Endodermal cell (in vitro differentiated cells): ENCODE measurements around the gene KIDINS220. TPM values are rescaled to one million over a fixed set of nuclear protein-coding genes. Genes with fewer than 3 reads are reported as not detected.
A peak's percentile ranks its signal among the peaks of the same experiment; 100 is the strongest.

Source experiments
- DNase-seq: peaks from one replicate; pipeline ENCODE4 v3.0.0-alpha.2; 2017
- H3K27ac ChIP-seq: 2 replicates; pipeline ENCODE4 v1.5.1; 2013; ENCODE audit warnings: mild to moderate bottlenecking, low read depth, low read length, moderate library complexity
- H3K27me3 ChIP-seq: 2 replicates; pipeline ENCODE4 v1.6.1; 2013; ENCODE audit warnings: mild to moderate bottlenecking, low read length, moderate library complexity; ENCODE audit not compliant: insufficient read depth, control insufficient read depth, poor library complexity, severe bottlenecking
- H3K36me3 ChIP-seq: 2 replicates; pipeline ENCODE4 v1.7.0; 2013; ENCODE audit warnings: mild to moderate bottlenecking, low read length, moderate library complexity; ENCODE audit not compliant: control insufficient read depth, insufficient read depth
- H3K4me1 ChIP-seq: one replicate; pipeline ENCODE4 v1.7.0; 2013; ENCODE audit warnings: low read length; ENCODE audit not compliant: control insufficient read depth, insufficient read depth
- H3K4me3 ChIP-seq: 2 replicates; pipeline ENCODE4 v1.5.1; 2013; ENCODE audit warnings: mild to moderate bottlenecking, low read length, moderate library complexity
- H3K9ac ChIP-seq: 2 replicates; pipeline ENCODE4 v1.6.1; 2013; ENCODE audit warnings: mild to moderate bottlenecking, low read length, moderate library complexity; ENCODE audit not compliant: poor library complexity, severe bottlenecking; ENCODE audit errors: extremely low read depth
- H3K9me3 ChIP-seq: 2 replicates; pipeline ENCODE4 v1.6.1; 2013; ENCODE audit warnings: mild to moderate bottlenecking, low read length, moderate library complexity; ENCODE audit not compliant: control insufficient read depth
- H3K27ac Mint-ChIP-seq: 2 replicates; pipeline ENCODE4 v1.8.0; 2020; ENCODE audit warnings: mixed read lengths
- H3K27me3 Mint-ChIP-seq: 2 replicates; pipeline ENCODE4 v1.8.0; 2021; ENCODE audit warnings: mild to moderate bottlenecking, mixed read lengths; ENCODE audit not compliant: insufficient read depth
- H3K36me3 Mint-ChIP-seq: 2 replicates; pipeline ENCODE4 v1.8.0; 2020; ENCODE audit warnings: low read depth, mixed read lengths
- H3K4me1 Mint-ChIP-seq: 2 replicates; pipeline ENCODE4 v1.8.0; 2020; ENCODE audit warnings: mixed read lengths
- H3K4me3 Mint-ChIP-seq: 2 replicates; pipeline ENCODE4 v1.8.0; 2020; ENCODE audit warnings: mild to moderate bottlenecking, moderate library complexity, mixed read lengths
- H3K9me3 Mint-ChIP-seq: 2 replicates; pipeline ENCODE4 v1.8.0; 2020; ENCODE audit warnings: mild to moderate bottlenecking, mixed read lengths
- CTCF ChIP-seq: fragments of 200-600 bp; sonication (generic); conservative IDR thresholded peaks from 2 replicates; pipeline ENCODE4 v1.5.0; 2021; ENCODE audit warnings: antibody characterized with exemption, mild to moderate bottlenecking
- whole genome bisulfite sequencing, 2 experiments: methylation state at CpG; one replicate each; pipeline versions ENCODE4 v1.1.5 to v1.1.7; 2013; ENCODE audit warnings: missing lambda C conversion rate in 2 of 2, mixed read lengths in 1 of 2; ENCODE audit not compliant: insufficient coverage in 1 of 2, insufficient read length in 1 of 2; 5-methylcytosine and 5-hydroxymethylcytosine counted together
- total RNA-seq, 2 donors: library from RNA; stranded (reverse); fragmentation: NEBNext Ultra II Directional in 1 of 2; extraction: Animal tissue kit (Norgen Biotek cat#: 25700) in 1 of 2; gene quantifications; 2 replicates in 1 of 2; 3 replicates in 1 of 2; pipeline ENCODE4 v1.2.1, GENCODE V29; 2021

KIDINS220 gene
- total RNA-seq, 2 donors from 2014 or later: 33.8 to 35.2 TPM

GRCh38 chr2:8680822-8681760, 156.3 kb downstream of the KIDINS220 start:
- no peak for TF ChIP-seq CTCF
- Histone ChIP-seq H3K27ac (peak overlapping the region; percentile 95), H3K4me3 (peak overlapping the region; percentile 76), H3K9ac (peak overlapping the region; percentile 18), H3K27me3 (peaks cover 11% of the 10 kb centered on the region), H3K9me3 (no peaks in the 10 kb centered on the region), H3K4me1 (peaks cover 14% of the 10 kb centered on the region), H3K36me3 (no peaks in the 10 kb centered on the region)
- peaks cover 22% of the 10 kb centered on the region for H3K4me1 Mint-ChIP-seq
- H3K36me3 Mint-ChIP-seq: peaks cover 16% of the 10 kb centered on the region
- no peaks in the 10 kb centered on the region for H3K9me3 Mint-ChIP-seq
- 0% methylated on average over 5 to 28 of the region's 30 CpGs for WGBS, 2 experiments
- peak overlapping the region; percentile 100 for H3K4me3 Mint-ChIP-seq
- H3K27me3 Mint-ChIP-seq: peaks cover 1% of the 10 kb centered on the region
- H3K27ac Mint-ChIP-seq: peak overlapping the region; percentile 98
- DNase-seq: peak; percentile 84

- H3K27ac Mint-ChIP-seq: peak overlapping the region; percentile 98
- peak overlapping the region; percentile 100 for H3K4me3 Mint-ChIP-seq
- no peak for TF ChIP-seq CTCF
- H3K27ac ChIP-seq: peak overlapping the region; percentile 95
- H3K27me3 ChIP-seq: peaks cover 17% of the 10 kb centered on the region
- peaks cover 10% of the 10 kb centered on the region for H3K9me3 ChIP-seq
- peak; percentile 76 for DNase-seq
- peaks cover 14% of the 10 kb centered on the region for H3K4me1 ChIP-seq
- H3K36me3 ChIP-seq: no peaks in the 10 kb centered on the region
- H3K4me1 Mint-ChIP-seq: peaks cover 22% of the 10 kb centered on the region
- H3K36me3 Mint-ChIP-seq: peaks cover 16% of the 10 kb centered on the region
- peak overlapping the region; percentile 76 for H3K4me3 ChIP-seq
- H3K9ac ChIP-seq: peak overlapping the region; percentile 75
- WGBS, 2 experiments: 49 to 55% methylated on average over 12 to 19 of the region's 19 CpGs
- peaks cover 3% of the 10 kb centered on the region for H3K9me3 Mint-ChIP-seq
- H3K27me3 Mint-ChIP-seq: peaks cover 11% of the 10 kb centered on the region
Observed at GRCh38 chr2:8679827-8680731, 157.3 kb downstream of the KIDINS220 start.

GRCh38 chr2:8679567-8679826, 157.9 kb downstream of the KIDINS220 start:
- Mint-ChIP-seq H3K27me3 (peaks cover 14% of the 10 kb centered on the region), H3K27ac (peak overlapping the region; percentile 98), H3K4me3 (peak overlapping the region; percentile 100), H3K9me3 (peaks cover 9% of the 10 kb centered on the region), H3K4me1 (peaks cover 20% of the 10 kb centered on the region), H3K36me3 (peaks cover 18% of the 10 kb centered on the region)
- Histone ChIP-seq H3K9ac (peak overlapping the region; percentile 75), H3K9me3 (peaks cover 16% of the 10 kb centered on the region), H3K27ac (peak overlapping the region; percentile 95), H3K4me1 (peaks cover 14% of the 10 kb centered on the region), H3K4me3 (peak overlapping the region; percentile 76), H3K36me3 (no peaks in the 10 kb centered on the region), H3K27me3 (peaks cover 17% of the 10 kb centered on the region)
- no peak for TF ChIP-seq CTCF
- peak; percentile 50 for DNase-seq
- WGBS, 2 experiments: 31 to 61% methylated on average over 5 to 8 of the region's 8 CpGs

Other genes starting within 250 kb of the KIDINS220 start
- 10 to 100 TPM; 83.5 to 91.2 TPM for gene ID2, start 155.6 kb downstream of the KIDINS220 start, total RNA-seq
- 10 to 100 TPM; 45.3 to 51.0 TPM for gene MBOAT2, start 166.1 kb upstream of the KIDINS220 start, total RNA-seq